RPMI7951 (cell line): ENCODE results near the gene ADO. TPM values are rescaled to one million over a fixed set of nuclear protein-coding genes. Genes with fewer than 3 reads are reported as not detected.

Experiments used
- DNase-seq: peaks from one replicate; pipeline ENCODE4 v3.0.0-alpha.2; 2012; ENCODE audit warnings: low read depth
- total RNA-seq: library from RNA; depleted of rRNA; stranded (reverse); fragments of >200 nt; shearing (Covaris generic); gene quantifications from 2 replicates; pipeline ENCODE4 v1.2.3, GENCODE V29; 2014

ADO gene
- total RNA-seq, 1 experiment from 2014 or later = 31.7 TPM

DNA sequence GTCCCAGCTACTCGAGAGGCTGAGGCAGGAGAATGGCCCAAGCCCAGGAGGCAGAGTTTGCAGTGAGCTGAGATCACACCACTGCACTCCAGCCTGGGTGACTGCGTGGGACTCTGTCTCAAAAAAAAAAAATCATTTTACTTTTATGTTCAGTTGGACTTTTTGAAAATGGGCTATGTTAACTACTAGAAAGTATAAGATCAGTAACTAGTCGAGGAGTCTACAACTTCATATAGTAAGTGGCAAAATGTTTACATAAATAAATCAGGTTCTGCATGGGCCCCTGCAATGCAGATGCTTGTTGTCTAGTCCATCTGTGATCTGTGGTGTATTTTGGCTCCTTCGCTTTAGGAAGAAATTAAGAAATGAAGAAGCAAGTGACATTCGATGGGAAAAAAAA, 12.3 kb upstream of the ADO start:
- DNase-seq = peak; percentile 49

DNA sequence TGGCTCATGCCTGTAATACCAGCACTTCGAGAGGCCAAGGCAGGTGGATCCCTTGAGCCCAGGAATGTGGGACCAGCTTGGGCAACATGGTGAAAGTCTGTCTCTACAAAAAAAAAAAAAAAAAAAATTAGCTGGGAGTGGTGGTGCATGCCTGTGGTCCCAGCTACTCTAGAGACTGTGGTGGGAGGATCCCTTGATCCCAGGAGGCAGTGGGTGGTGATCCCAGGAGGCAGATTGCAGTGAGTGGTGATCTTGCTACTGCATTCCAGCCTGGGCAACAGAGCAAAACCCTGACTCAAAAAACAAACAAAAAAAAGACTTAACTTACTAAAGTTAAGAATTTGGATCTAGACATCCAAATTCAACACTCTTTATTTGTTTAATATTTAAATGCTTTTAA, 10.2 kb upstream of the ADO start:
- DNase-seq = peak; percentile 65

DNA sequence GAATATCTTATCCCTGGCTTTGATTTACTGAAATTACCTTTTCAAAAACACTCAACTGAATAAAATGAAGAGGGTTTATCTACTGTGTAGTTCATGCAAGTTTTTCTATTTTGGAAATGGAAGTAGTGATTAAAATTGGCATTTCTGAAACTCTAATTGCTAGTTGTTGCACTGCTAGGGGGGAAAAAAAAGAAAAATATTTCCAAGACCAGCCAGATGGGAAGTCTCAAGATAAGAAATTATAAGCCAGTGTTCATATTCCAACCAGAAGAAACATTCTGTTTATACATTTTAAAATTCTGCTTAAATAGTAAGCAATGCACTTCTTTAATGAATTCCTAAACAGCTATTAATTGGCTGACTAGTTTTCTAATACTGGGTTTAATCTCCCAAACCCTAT, 9.4 kb upstream of the ADO start:
- no peak for DNase-seq

DNA sequence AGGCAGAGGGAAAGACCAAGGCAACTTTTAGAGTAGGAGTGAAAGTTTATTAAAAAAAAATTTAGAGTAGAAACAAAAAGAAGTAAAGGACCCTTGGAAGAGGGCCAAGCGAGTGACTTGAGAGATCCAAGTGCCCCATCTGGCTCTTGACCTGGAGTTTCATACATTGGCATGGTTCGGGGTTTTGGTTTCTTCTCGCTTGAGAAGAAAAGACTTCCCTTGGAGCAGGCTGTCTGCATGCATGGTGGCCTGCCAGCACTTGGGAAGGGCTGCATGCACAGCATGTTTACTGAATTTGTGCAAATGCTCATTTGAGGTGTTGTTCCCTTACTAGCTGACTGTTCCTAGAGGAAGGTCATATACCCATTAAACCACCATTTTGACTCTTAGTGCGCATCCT, 8.8 kb upstream of the ADO start:
- DNase-seq = no peak

DNA sequence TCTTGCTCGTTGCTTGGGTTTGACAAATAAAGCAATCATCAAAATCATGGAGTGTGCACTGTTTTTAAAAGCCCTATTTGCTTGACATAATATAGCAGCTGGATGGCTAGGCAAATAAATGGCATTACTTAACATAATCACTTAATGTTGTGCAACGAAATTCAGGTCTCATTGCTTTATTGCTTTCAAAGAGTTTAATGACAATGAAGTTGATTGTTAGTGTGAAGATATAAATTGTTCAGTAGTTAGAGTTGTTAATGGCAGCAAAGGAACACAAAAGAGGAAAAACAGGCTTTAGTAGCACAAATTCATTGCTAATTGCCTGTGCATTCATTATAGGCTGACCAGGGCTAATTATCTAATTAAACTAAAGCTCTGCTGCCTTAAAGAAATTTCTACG, 7.6 kb upstream of the ADO start:
- DNase-seq = no peak

DNA sequence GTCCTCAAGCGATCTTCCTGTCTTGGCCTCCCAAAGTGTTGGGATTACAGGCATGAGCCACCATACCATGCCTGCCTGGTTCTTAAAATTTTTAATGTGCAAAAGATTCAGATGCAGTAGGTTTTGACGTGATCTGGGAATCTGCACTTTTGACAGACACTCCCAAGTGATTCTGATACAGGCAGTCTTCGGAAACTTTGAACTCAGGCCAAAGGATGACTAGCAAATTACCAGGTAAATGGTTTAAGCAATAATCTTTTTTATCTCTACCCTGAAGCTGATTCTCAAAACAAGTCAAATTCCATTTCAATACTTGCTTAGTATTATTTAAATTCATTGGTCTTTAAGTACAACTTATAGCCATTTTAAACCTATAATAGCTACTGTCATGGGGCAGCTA, 2.6 kb upstream of the ADO start:
- DNase-seq = no peak

DNA sequence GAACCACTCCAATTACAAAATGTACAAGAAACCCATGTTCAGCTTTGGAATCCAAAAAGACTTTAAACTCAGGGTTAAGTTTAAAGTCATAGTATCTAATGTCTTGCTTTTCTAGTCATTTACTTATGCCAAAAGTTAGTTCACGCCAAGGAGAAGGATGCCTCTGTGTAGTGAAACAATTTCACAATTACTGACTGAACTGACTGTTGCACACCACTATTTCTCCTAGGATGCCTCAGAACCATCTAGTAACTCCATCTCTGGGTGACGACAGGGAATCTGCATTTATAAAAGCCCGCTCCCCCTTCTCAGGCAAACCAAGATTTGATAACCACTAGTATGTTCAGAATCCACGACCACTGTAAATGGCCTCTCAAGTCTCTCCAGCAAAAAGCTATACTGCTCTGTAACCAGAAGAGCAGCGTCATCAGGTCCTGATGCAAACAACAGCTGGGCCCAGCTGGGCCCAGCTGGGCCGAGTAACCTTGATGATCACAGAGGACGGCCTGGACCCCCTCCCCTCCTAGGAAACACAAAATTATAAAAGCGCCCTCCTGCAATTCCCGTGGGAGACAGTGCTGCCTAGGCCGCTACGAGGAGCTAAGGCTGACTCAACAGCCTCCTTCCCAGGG, 680 bp upstream of the ADO start:
- no peak for DNase-seq

DNA sequence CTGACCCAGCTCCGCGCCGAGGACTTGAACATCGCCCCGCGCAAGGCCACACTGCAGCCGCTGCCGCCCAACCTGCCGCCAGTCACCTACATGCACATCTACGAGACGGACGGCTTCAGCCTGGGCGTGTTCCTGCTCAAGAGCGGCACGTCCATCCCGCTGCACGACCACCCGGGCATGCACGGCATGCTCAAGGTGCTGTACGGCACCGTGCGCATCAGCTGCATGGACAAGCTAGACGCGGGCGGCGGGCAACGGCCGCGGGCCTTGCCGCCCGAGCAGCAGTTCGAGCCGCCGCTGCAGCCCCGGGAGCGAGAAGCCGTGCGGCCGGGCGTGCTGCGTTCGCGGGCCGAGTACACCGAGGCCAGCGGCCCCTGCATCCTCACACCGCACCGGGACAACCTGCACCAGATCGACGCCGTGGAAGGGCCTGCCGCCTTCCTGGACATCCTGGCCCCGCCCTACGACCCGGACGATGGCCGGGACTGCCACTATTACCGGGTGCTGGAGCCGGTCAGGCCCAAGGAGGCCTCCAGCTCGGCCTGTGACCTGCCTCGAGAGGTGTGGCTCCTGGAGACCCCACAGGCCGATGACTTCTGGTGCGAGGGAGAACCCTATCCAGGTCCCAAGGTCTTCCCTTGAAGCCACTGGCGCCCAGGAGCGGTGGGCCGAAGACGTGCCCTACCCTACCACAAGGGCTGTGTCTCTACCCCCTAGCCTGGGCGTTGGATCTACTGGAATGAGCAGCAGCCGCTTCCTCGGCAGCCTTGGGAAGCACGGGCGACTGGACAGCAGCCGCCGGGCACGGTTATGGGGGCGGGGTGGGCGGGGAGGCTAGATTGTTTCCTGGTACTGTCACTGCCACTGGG, 945 bp downstream of the ADO start:
- peak; percentile 62 for DNase-seq

DNA sequence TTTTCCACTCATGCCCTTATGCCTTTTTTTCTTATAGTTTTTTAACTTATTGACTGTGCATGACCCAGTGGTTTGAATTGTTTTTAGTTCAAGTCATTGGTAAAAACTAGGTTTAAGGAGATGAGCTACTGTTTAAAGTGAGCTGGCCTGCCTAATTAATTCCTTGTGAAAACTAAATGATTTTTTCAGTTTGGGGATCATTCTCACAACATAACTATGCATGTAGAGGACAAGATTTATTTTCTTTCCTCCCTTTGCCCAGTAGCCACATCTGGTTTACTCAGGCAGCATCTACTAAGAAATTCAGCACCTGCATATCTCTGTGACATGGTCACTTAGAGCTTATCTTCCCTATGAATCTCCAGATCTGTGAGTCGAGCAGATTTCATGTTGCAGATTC, 1.7 kb downstream of the ADO start:
- DNase-seq = no peak

DNA sequence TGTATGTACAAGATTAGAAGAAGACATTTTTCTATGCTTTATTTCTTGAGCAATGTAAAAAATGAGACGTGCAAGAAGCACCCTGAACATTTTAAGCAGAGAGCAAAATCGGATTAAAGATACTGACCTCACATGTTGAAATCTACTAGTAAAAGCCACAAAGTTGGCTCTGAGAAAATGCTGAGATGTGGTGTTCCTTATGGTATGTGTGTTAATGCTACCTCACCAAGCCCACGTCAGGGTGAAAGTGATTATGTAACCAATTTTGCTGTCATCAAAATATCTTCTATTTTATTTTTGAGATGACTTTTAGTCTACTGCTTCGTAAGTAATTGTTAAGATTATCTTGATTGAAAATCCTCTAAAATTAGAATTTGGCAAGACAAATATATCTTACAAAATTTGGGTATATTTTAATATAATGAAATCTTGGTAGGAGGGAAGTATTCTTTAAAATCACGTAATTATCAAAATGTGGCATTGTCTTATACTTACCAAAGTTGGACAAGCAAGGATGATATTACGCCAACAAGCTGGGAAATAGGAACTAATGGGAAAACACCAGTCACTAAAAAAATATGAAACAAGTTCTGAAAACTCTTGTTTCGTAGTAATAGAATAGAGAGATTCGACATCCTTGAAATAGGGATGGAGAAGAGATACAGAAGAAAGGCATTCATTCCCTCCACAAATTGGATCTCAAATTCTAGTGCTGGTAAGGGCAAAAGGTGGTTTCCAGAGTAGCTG, 5.8 kb downstream of the ADO start:
- DNase-seq = no peak

DNA sequence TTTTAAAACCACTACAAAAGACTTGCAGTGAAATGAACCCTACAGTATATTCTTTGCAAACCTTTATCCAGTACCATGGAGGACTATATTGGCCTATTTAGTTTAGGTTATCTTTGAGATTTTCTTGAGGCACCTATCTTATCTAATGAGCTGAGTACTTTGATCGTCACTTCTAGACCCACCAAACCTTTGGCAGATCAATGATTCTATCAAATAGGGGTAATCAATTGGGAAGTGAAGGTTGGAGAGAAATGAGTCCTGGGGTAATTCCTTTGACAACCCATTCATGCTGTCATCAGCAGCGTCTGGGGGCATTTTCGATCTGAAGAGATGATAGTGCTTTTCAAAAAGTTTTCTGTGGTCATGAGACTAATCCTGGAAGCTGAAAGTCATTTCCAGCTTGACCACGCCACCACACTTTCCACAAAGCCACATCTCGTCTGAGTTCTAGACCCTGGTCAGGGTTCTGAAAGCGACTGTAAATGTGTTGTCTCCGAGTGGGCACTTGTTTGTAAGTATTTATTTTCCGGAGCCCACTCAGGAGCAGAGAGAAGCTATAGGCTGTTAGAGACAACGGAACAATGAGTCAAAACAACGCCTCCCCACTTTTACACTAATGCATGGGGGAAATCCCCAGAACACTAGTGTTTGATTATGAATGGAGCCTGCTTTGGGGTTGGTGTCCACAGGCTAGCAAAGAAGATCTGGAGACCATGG, 6.8 kb downstream of the ADO start:
- no peak for DNase-seq

DNA sequence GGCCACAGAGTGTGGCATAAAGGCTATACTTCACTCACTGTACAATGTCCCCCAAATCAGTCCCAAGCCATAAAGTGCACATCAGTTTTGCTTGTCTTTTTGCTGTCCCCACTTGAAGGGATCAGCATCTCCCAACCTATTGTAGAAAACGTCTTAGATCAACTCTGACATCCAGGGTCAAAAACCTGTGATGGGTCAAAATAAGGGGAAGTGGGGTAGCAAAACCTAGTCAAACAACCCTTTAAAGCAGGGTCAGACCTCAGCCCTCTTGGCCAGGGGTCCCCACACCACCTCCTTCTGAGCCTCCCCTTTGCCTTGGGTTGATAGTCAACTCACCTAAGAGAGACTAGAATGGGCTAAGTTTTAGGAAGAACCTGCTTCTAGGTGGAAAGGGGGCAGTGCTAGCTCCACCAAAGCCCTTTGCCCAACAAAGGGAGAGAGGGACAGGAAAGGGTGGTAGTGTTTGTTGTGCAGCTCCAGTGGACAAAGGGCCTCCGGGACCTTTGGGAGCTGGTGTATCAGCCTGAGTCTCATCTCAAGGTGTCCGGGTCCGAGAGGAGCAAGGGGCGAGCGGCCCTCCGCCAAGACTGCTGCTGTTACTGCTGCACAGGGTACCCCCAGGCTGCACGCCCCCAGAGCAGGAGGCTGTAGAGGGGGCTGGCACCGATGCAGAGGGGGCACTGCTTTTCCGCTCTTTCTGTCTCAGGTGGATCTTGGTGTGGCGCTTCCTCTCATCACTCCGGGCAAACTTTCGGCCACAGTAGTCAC, 8.3 kb downstream of the ADO start:
- no peak for DNase-seq

DNA sequence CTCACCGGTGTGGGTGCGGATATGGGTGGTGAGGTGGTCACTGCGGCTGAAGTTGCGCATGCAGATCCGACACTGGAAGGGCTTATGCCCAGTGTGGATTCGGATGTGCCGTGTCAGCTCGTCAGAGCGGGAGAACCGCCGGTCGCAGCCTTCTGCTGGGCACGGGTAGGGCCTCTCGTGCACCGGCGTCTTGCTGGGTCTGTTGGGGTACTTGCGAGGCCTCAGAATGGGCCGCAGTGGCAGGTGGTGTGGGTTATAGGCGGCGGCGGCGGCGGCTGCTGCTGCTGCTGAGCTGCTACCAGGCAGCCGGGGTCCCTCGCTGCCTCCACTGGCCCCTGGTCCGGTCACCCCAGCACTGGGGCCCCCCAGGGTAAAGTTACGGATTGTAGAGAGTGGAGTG, 8.9 kb downstream of the ADO start:
- DNase-seq = no peak

DNA sequence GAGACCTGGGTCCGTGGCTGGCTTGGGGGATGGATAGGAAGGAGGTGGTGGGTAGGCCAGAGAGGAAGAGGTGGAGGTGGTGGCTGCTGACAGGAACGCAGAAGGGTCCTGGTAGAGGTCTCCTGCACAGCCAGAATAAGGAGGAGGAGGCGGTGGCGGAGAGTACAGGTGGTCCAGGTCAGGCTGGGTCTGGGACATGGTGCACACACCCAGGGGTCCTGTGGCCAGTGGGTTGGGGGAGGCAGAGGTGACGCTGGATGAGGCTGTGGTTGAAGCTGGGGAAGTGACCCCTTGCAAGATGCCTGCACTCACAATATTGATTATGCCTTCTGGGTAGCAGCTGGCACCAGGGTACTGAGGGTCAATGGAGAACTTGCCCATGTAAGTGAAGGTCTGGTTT, 9.5 kb downstream of the ADO start:
- DNase-seq = no peak

DNA sequence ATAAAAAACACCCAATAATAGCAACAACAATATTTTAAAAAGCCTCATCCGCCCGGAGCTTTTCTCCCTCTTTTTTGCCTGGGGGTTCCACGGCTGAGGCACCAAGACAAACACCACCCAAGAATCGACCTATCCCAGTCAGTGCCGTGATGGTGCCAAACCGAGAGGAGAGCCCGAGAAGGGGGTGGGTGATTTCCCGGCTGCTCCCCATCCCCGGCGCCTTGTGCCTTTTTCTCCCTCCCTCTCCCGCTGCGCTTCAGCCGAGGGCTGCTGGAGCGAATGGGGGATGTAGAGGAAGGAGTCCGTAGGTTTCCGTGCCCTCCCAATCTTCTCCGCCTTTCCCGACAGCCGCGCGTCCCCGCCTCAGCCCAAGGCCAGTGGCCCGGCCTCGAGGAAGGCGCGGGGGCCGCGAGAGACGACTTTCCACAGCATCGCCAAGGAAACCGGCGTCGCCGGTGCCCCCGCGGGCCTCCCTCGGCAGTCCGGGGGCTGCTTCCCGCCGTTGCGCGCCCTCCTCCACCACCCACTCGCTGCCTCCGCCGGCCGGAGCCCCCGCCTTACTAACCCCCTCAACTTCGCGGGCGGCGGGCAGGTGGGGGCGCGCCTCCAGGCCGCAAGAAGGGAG, 10.3 kb downstream of the ADO start:
- DNase-seq = peak; percentile 11

DNA sequence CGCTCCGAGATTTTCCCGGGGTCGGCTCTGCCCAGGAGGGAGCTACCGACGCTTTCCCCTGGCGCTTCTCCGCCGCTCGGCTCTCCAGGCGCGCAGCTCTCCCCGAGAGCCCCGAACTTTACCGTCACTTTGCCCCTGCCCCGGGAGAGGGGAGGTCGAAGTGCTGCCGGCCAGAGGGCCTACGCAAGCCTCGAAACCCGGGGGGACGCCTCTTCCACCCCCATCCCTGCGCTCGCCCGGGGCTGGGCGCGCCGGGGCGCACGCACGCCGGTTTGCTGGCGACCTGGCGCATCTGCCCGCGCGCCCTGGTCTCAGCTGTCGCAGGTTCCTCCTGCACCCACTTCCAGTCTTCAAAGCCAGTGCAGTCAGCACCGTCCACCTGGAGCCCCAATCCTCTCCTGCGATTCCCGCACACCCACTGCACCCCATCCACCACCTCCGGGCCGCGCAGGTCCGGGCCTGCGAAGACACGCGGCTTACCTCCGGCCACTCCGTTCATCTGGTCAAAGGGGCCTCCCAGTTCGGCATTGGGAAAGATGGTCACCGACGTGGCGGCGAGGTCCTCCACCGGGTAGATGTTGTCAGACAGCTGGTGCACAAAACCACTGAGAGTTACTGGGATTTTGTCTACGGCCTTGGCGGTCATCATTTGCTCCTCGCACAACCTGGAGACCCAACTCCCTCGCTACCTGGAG, 11.0 kb downstream of the ADO start:
- peak; percentile 16 for DNase-seq

DNA sequence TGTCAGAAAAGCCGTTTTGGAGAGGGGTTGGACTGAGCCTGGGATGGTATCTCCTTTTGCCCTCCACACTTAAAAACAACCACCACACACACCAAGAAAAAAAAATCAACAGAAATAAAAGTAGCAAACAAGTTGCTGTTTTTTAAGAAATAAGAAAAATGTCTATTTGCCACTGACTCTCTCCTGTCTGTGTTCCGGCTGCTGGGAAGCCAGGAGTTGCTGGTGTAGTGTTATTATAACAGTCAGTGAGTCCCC, 11.5 kb downstream of the ADO start:
- DNase-seq = no peak

DNA sequence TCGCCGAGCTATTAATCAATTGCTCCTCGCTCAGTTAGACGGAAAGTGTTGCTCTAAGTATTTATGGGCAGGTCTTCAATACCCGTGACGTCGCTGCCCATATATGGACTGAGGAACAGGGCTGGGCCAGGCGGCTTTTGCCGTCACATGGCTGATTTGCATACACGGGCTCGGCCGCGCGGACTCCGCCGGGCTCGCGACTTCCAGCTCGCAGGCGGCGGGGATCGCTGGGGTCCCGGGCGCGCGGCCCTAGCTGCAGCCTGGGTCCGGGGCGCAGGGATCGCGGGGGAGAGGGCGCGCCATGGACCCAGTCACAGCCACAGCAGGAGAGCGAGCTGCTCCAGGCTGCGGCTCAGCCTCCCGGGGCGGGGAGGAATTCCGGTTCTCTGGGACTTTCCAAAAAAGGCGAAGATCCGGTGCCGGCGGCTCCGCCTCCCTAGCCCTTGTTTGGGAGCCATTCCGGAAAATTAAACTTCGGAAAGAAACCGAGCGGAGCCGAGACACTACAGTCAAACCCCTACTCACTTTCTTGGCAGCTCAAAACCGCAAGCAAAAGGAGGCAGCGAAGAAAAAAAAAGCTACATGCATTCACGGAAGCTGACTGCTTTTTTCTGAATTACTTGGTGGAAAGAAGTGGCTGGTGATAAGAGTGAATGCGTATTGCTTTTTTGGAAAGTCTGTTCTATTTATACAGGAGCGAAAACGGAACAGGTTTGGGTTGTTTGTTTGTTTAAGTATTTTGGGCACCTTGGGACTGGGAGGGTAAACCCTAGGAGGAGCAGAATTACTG, 12.0 kb downstream of the ADO start, which contains the start of gene EGR2:
Gene EGR2 (minus strand): TSS at position 36 of the 790 bp plus-strand sequence. CDS start 337 bp downstream, outside the sequence.
- DNase-seq = peak; percentile 93

DNA sequence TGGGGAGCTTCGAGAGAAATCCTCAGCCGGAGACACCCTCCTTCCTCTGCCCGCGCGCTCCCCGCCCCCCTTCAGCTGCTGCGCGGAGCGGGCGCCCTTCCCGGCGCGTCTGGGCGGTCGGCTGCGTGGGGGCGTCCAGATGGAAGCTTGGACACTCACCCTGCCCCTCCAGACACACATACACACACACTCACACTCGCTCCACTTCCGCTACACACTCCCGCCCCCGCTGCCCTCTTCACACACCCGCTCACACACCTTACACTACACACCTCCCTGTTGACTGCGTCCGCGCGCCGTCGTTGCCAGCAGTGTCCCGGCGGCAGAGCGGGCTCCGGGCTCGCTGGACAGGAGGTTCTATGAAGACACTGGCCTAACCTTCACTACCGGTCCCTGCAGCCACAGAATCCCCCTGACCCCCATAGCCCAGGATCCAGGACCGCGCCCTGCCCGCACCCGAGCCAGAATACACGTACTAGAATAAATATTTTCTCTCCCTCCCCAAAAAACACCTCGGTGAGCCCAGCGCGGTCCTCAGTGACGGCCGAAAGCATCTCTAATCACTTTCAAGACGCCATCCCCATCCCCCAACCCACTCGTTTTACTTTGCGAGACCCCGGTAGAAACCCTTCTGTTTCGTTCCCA, 12.7 kb downstream of the ADO start:
- DNase-seq = peak; percentile 51
